Measurements from ENCODE around the gene KIF5C.

The KIF5C gene

GRCh38 chr2:148832637-148833036, 42.4 kb upstream of the KIF5C start:
- ATAC-seq = no peak
- no peak for TF ChIP-seq PATZ1 (CRISPR knock-in tag; IDR thresholded peaks at IDR 0.05; ENCODE audit: borderline replicate concordance)
- TF ChIP-seq ZFP3 (CRISPR knock-in tag; IDR thresholded peaks at IDR 0.05) = no peak
- no peak for TF ChIP-seq CREB5 (CRISPR knock-in tag; IDR thresholded peaks at IDR 0.05; ENCODE audit: low read depth)
- TF ChIP-seq POU6F1 (CRISPR knock-in tag; IDR thresholded peaks at IDR 0.05; ENCODE audit: borderline replicate concordance, low read depth) = no peak
- TF ChIP-seq ZC3H10 (CRISPR knock-in tag; IDR thresholded peaks at IDR 0.05) = no peak

- no peak for ATAC-seq
- TF ChIP-seq OSR1 (CRISPR knock-in tag; IDR thresholded peaks at IDR 0.05) (no peak), ZNF8 (CRISPR knock-in tag; IDR thresholded peaks at IDR 0.05) (no peak), ZNF565 (CRISPR knock-in tag; conservative IDR thresholded peaks at IDR 0.05; ENCODE audit: low read depth) (no peak)
Observed at GRCh38 chr2:148842050-148842449, 33.0 kb upstream of the KIF5C start.

GRCh38 chr2:148848146-148848545, 26.9 kb upstream of the KIF5C start:
- no peak for ATAC-seq
- TF ChIP-seq ZNF565 (CRISPR knock-in tag; conservative IDR thresholded peaks at IDR 0.05; ENCODE audit: low read depth) (no peak), ESRRG (CRISPR knock-in tag; IDR thresholded peaks at IDR 0.05) (no peak), CREB5 (CRISPR knock-in tag; IDR thresholded peaks at IDR 0.05; ENCODE audit: low read depth) (no peak), ARNTL (CRISPR knock-in tag; IDR thresholded peaks at IDR 0.05; ENCODE audit: borderline replicate concordance, low read depth) (no peak), TOX (CRISPR knock-in tag; IDR thresholded peaks at IDR 0.05; ENCODE audit: borderline replicate concordance) (no peak), BACH2 (CRISPR knock-in tag; IDR thresholded peaks at IDR 0.05; ENCODE audit: borderline replicate concordance) (no peak), ZNF8 (CRISPR knock-in tag; IDR thresholded peaks at IDR 0.05) (no peak), TCF4 (CRISPR knock-in tag; IDR thresholded peaks at IDR 0.05; ENCODE audit: borderline replicate concordance) (no peak), ZFP3 (CRISPR knock-in tag; IDR thresholded peaks at IDR 0.05) (no peak), ZFP30 (CRISPR knock-in tag; IDR thresholded peaks at IDR 0.05) (no peak), OSR1 (CRISPR knock-in tag; IDR thresholded peaks at IDR 0.05) (no peak), GLIS3 (CRISPR knock-in tag; IDR thresholded peaks at IDR 0.05) (no peak), ZC3H10 (CRISPR knock-in tag; IDR thresholded peaks at IDR 0.05) (no peak), POU6F1 (CRISPR knock-in tag; IDR thresholded peaks at IDR 0.05; ENCODE audit: borderline replicate concordance, low read depth) (no peak), ZNF70 (CRISPR knock-in tag; IDR thresholded peaks at IDR 0.05) (no peak), ISL1 (CRISPR knock-in tag; IDR thresholded peaks at IDR 0.05) (no peak), RARB (CRISPR knock-in tag; IDR thresholded peaks at IDR 0.05) (no peak), TSHZ2 (CRISPR knock-in tag; IDR thresholded peaks at IDR 0.05) (no peak)

Data from SK-N-SH treated with all-trans-retinoic acid at 6 μM for 48 hours (cell line).